Measurements from ENCODE around the gene AOX1.

- TF ChIP-seq, protein P1, sequence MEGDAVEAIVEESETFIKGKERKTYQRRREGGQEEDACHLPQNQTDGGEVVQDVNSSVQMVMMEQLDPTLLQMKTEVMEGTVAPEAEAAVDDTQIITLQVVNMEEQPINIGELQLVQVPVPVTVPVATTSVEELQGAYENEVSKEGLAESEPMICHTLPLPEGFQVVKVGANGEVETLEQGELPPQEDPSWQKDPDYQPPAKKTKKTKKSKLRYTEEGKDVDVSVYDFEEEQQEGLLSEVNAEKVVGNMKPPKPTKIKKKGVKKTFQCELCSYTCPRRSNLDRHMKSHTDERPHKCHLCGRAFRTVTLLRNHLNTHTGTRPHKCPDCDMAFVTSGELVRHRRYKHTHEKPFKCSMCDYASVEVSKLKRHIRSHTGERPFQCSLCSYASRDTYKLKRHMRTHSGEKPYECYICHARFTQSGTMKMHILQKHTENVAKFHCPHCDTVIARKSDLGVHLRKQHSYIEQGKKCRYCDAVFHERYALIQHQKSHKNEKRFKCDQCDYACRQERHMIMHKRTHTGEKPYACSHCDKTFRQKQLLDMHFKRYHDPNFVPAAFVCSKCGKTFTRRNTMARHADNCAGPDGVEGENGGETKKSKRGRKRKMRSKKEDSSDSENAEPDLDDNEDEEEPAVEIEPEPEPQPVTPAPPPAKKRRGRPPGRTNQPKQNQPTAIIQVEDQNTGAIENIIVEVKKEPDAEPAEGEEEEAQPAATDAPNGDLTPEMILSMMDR (IDR thresholded peaks at IDR 0.05; ENCODE audit: low read length) = no peak
- no peak for TF ChIP-seq EZH2phosphoT487 (IDR thresholded peaks at IDR 0.05; ENCODE audit: low read length)
- no peak for TF ChIP-seq EZH2 (optimal IDR thresholded peaks at IDR 0.05; ENCODE audit: low read depth, low read length)
Measured at GRCh38 chr2:200595913-200596312, 10.1 kb downstream of the AOX1 start.

Measured in MM.1S (cell line).